HCT116 (cell line): Measurements from ENCODE around the gene KLF4. TPM values are rescaled to one million over a fixed set of nuclear protein-coding genes. Genes with fewer than 3 reads are reported as not detected.

Experiments used
- ATAC-seq: fragments of 200-7000 bp; cut with Tn5 transposase; 2 replicates; pipeline ENCODE4 v1.9.1; 2020; ENCODE audit warnings: mild to moderate bottlenecking, moderate library complexity
- BruUV-seq: library from RNA; stranded (reverse); fragments of 400-500 nt; replicated peaks from 2 replicates; lab custom pipeline; 2021; lab: Mats Ljungman, UMichigan
- CTCF ChIA-PET: fragments of 300-600 bp; sonication (Branson Sonifier 250); formaldehyde crosslinking; loops from one replicate; lab custom pipeline; 2021; ENCODE audit warnings: antibody characterized with exemption; lab: Charles Lee
- POLR2A ChIA-PET: fragments of 300-600, 350-600 bp; sonication (Branson Sonifier 250); formaldehyde crosslinking; loops from one replicate; lab custom pipeline; 2021; ENCODE audit warnings: antibody characterized with exemption; lab: Charles Lee
- RAD21 ChIA-PET, 2 experiments: fragments of 300-600 bp; sonication (Branson Sonifier 250); formaldehyde crosslinking; loops; one replicate each; lab custom pipeline; 2023; ENCODE audit warnings: low total read pairs in 2 of 2; ENCODE audit not compliant: uncharacterized antibody in 2 of 2, unreplicated experiment in 2 of 2, low non-redundant PET in 1 of 2; lab: Charles Lee
- DNase-seq: peaks from one replicate; pipeline ENCODE4 v3.0.0-alpha.2; 2010; ENCODE audit warnings: low read depth, low spot score
- H2AFZ ChIP-seq: fragments of 200-600 bp; shearing (Covaris generic), sonication (generic); 2 replicates; pipeline ENCODE4 v1.6.1; 2017; ENCODE audit warnings: low read depth, mixed run types, mixed read lengths, antibody characterized with exemption, low read length; ENCODE audit not compliant: poor library complexity, severe bottlenecking
- H3K27ac ChIP-seq: 2 replicates; pipeline ENCODE4 v1.5.1; 2012; ENCODE audit warnings: low read depth, low read length
- H3K27me3 ChIP-seq: fragments of 200-600 bp; sonication (generic); 2 replicates; pipeline ENCODE4 v1.6.1; 2016; ENCODE audit warnings: mixed run types, low read length, mixed read lengths; ENCODE audit not compliant: insufficient read depth
- H3K36me3 ChIP-seq, 2 experiments: fragments of 200-500 bp in 1 of 2; fragments of 200-600 bp in 1 of 2; sonication (Bioruptor generic) in 1 of 2; sonication (generic) in 1 of 2; 2 replicates each; pipeline versions ENCODE4 v1.5.1 to v1.6.1; 2014 to 2016; ENCODE audit warnings: low read length in 2 of 2, inconsistent platforms in 1 of 2, mixed read lengths in 1 of 2, mixed run types in 1 of 2; ENCODE audit not compliant: insufficient read depth in 2 of 2, control insufficient read depth in 1 of 2
- H3K4me1 ChIP-seq, 2 experiments: fragments of 200-600 bp in 1 of 2; sonication (generic) in 1 of 2; 2 replicates each; pipeline versions ENCODE4 v1.5.1 to v1.6.1; 2012 to 2017; ENCODE audit warnings: low read length in 2 of 2, inconsistent platforms in 1 of 2, mild to moderate bottlenecking in 1 of 2, mixed read lengths in 1 of 2, mixed run types in 1 of 2, moderate library complexity in 1 of 2; ENCODE audit not compliant: insufficient read depth in 2 of 2, control insufficient read depth in 1 of 2
- H3K4me2 ChIP-seq: fragments of 200-600 bp; sonication (generic); 2 replicates; pipeline ENCODE4 v1.6.1; 2017; ENCODE audit warnings: mixed run types, low read length, mixed read lengths
- H3K4me3 ChIP-seq, 2 experiments: fragments of 200-600 bp in 1 of 2; sonication (generic) in 1 of 2; replicated peaks in 1 of 2; 2 replicates each; pipeline ENCODE4 v1.5.1; 2011 to 2016; ENCODE audit warnings: low read length in 2 of 2, control low read depth in 1 of 2, low read depth in 1 of 2, mild to moderate bottlenecking in 1 of 2, mixed read lengths in 1 of 2, mixed run types in 1 of 2
- H3K79me2 ChIP-seq: fragments of 200-600 bp; sonication (generic); 2 replicates; pipeline ENCODE4 v1.6.1; 2017; ENCODE audit warnings: mild to moderate bottlenecking, mixed run types, low read length, moderate library complexity, mixed read lengths; ENCODE audit not compliant: insufficient read depth
- H3K9ac ChIP-seq: fragments of 200-600 bp; sonication (generic); 2 replicates; pipeline ENCODE4 v1.6.1; 2016; ENCODE audit warnings: low read length, mixed read lengths
- H3K9me2 ChIP-seq: fragments of 200-600 bp; sonication (generic), shearing (Covaris generic); 2 replicates; pipeline ENCODE4 v1.6.1; 2017; ENCODE audit warnings: mixed run types, mild to moderate bottlenecking, moderate library complexity; ENCODE audit not compliant: insufficient read depth
- H3K9me3 ChIP-seq, 2 experiments: fragments of 200-500 bp in 1 of 2; fragments of 200-600 bp in 1 of 2; sonication (Bioruptor generic) in 1 of 2; sonication (generic) in 1 of 2; 2 replicates each; pipeline ENCODE4 v1.6.1; 2014 to 2017; ENCODE audit warnings: low read length in 2 of 2, mixed read lengths in 2 of 2, inconsistent platforms in 1 of 2, low read depth in 1 of 2, mild to moderate bottlenecking in 1 of 2, mixed run types in 1 of 2, moderate library complexity in 1 of 2; ENCODE audit not compliant: control insufficient read depth in 1 of 2, insufficient read depth in 1 of 2
- H4K20me1 ChIP-seq: fragments of 200-600 bp; sonication (generic), shearing (Covaris generic); 2 replicates; pipeline ENCODE4 v1.6.1; 2017; ENCODE audit warnings: mixed run types, mild to moderate bottlenecking, moderate library complexity; ENCODE audit not compliant: insufficient read depth
- CBX3 ChIP-seq: IDR thresholded peaks from 2 replicates; pipeline ENCODE4 v1.6.1; 2012; ENCODE audit warnings: low read depth
- ELF1 ChIP-seq: IDR thresholded peaks from 2 replicates; pipeline ENCODE4 v1.6.1; 2012; ENCODE audit warnings: low read depth, borderline replicate concordance
- EZH2phosphoT487 ChIP-seq: fragments of 200-600 bp; IDR thresholded peaks from 2 replicates; pipeline ENCODE4 v1.6.1; 2018; ENCODE audit warnings: antibody characterized with exemption, borderline replicate concordance
- FOSL1 ChIP-seq: IDR thresholded peaks from 2 replicates; pipeline ENCODE4 v1.6.1; 2012; ENCODE audit warnings: low read depth
- JUND ChIP-seq: IDR thresholded peaks from 2 replicates; pipeline ENCODE4 v1.6.1; 2012
- MAX ChIP-seq: IDR thresholded peaks from 2 replicates; pipeline ENCODE4 v1.6.1; 2012
- TCF7L2 ChIP-seq: IDR thresholded peaks from 2 replicates; pipeline ENCODE4 v1.7.0; 2011; ENCODE audit warnings: borderline replicate concordance, inconsistent platforms; ENCODE audit not compliant: insufficient read depth, insufficient read length; ENCODE audit errors: extremely low read depth
- YY1 ChIP-seq: IDR thresholded peaks from 2 replicates; pipeline ENCODE4 v1.6.1; 2011; ENCODE audit warnings: low read length, low read depth, moderate library complexity, mild to moderate bottlenecking; ENCODE audit not compliant: insufficient replicate concordance; ENCODE audit errors: extremely low read depth
- ZFX ChIP-seq: fragments of 450-650 bp; IDR thresholded peaks from 2 replicates; pipeline ENCODE4 v1.6.1; 2017
- intact Hi-C: fragments of 100-400 bp; cut with micrococcal nuclease; formaldehyde crosslinking; loops from 2 replicates; pipeline ENCODE4 v1.10.0; 2022
- total RNA-seq: library from RNA; stranded (reverse); gene quantifications from one replicate; pipeline ENCODE4 v1.2.1, GENCODE V29; 2021; ENCODE audit not compliant: unreplicated experiment
- TF ChIP-seq, protein P1 (sequence below): IDR thresholded peaks from 2 replicates; pipeline ENCODE4 v1.6.1; 2012; ENCODE audit warnings: low read depth
- TF ChIP-seq, protein P2 (sequence below): IDR thresholded peaks from 2 replicates; pipeline ENCODE4 v1.6.1; 2011; ENCODE audit warnings: mild to moderate bottlenecking, low read length, moderate library complexity; ENCODE audit not compliant: insufficient replicate concordance; ENCODE audit errors: extremely low read depth
- TF ChIP-seq, protein P3 (sequence below), 3 experiments: fragments of 200-600 bp in 1 of 3; sonication (generic) in 1 of 3; IDR thresholded peaks in 2 of 3; conservative IDR thresholded peaks in 1 of 3; 2 replicates each; pipeline ENCODE4 v1.5.1; 2012 to 2017; ENCODE audit warnings: low read depth in 2 of 3, low read length in 2 of 3, antibody characterized with exemption in 1 of 3, borderline replicate concordance in 1 of 3, control low read depth in 1 of 3, mild to moderate bottlenecking in 1 of 3, mixed read lengths in 1 of 3, mixed run types in 1 of 3, moderate library complexity in 1 of 3; ENCODE audit not compliant: insufficient read depth in 1 of 3

The KLF4 gene
- total RNA-seq, 1 experiment from 2014 or later, result 92.8 TPM

GRCh38 chr9:107443786-107444185, 45.8 kb downstream of the KLF4 start (continued):
- TF ChIP-seq, protein P1, sequence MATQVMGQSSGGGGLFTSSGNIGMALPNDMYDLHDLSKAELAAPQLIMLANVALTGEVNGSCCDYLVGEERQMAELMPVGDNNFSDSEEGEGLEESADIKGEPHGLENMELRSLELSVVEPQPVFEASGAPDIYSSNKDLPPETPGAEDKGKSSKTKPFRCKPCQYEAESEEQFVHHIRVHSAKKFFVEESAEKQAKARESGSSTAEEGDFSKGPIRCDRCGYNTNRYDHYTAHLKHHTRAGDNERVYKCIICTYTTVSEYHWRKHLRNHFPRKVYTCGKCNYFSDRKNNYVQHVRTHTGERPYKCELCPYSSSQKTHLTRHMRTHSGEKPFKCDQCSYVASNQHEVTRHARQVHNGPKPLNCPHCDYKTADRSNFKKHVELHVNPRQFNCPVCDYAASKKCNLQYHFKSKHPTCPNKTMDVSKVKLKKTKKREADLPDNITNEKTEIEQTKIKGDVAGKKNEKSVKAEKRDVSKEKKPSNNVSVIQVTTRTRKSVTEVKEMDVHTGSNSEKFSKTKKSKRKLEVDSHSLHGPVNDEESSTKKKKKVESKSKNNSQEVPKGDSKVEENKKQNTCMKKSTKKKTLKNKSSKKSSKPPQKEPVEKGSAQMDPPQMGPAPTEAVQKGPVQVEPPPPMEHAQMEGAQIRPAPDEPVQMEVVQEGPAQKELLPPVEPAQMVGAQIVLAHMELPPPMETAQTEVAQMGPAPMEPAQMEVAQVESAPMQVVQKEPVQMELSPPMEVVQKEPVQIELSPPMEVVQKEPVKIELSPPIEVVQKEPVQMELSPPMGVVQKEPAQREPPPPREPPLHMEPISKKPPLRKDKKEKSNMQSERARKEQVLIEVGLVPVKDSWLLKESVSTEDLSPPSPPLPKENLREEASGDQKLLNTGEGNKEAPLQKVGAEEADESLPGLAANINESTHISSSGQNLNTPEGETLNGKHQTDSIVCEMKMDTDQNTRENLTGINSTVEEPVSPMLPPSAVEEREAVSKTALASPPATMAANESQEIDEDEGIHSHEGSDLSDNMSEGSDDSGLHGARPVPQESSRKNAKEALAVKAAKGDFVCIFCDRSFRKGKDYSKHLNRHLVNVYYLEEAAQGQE, result no peak
- TF ChIP-seq YY1, result no peak

GRCh38 chr9:107439991-107440456, 49.5 kb downstream of the KLF4 start:
- TF ChIP-seq, protein P2, sequence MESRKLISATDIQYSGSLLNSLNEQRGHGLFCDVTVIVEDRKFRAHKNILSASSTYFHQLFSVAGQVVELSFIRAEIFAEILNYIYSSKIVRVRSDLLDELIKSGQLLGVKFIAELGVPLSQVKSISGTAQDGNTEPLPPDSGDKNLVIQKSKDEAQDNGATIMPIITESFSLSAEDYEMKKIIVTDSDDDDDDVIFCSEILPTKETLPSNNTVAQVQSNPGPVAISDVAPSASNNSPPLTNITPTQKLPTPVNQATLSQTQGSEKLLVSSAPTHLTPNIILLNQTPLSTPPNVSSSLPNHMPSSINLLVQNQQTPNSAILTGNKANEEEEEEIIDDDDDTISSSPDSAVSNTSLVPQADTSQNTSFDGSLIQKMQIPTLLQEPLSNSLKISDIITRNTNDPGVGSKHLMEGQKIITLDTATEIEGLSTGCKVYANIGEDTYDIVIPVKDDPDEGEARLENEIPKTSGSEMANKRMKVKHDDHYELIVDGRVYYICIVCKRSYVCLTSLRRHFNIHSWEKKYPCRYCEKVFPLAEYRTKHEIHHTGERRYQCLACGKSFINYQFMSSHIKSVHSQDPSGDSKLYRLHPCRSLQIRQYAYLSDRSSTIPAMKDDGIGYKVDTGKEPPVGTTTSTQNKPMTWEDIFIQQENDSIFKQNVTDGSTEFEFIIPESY, result no peak
- no peak for TF ChIP-seq CBX3
- no peak for TF ChIP-seq TCF7L2
- TF ChIP-seq ELF1, result no peak
- TF ChIP-seq MAX, result no peak
- no peak for TF ChIP-seq FOSL1
- TF ChIP-seq, protein P3, sequence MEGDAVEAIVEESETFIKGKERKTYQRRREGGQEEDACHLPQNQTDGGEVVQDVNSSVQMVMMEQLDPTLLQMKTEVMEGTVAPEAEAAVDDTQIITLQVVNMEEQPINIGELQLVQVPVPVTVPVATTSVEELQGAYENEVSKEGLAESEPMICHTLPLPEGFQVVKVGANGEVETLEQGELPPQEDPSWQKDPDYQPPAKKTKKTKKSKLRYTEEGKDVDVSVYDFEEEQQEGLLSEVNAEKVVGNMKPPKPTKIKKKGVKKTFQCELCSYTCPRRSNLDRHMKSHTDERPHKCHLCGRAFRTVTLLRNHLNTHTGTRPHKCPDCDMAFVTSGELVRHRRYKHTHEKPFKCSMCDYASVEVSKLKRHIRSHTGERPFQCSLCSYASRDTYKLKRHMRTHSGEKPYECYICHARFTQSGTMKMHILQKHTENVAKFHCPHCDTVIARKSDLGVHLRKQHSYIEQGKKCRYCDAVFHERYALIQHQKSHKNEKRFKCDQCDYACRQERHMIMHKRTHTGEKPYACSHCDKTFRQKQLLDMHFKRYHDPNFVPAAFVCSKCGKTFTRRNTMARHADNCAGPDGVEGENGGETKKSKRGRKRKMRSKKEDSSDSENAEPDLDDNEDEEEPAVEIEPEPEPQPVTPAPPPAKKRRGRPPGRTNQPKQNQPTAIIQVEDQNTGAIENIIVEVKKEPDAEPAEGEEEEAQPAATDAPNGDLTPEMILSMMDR (IDR thresholded peaks at IDR 0.05 in 2 of 3, conservative IDR thresholded peaks at IDR 0.05 in 1 of 3; ENCODE audit: borderline replicate concordance in 1 of 3, insufficient read depth in 1 of 3, low read depth in 2 of 3, low read length in 2 of 3), result no peak
- TF ChIP-seq, protein P1, result no peak
- TF ChIP-seq ZFX, result no peak
- TF ChIP-seq JUND, result no peak
- no peak for TF ChIP-seq EZH2phosphoT487
- Histone ChIP-seq H3K36me3 (no peaks in the 10 kb centered on the region), H3K79me2 (no peaks in the 10 kb centered on the region), H3K27ac (no peak overlapping the region), H3K9me2 (no peaks in the 10 kb centered on the region), H3K9me3 (no peaks in the 10 kb centered on the region), H3K4me2 (no peak overlapping the region), H2AFZ (no peak overlapping the region), H3K4me1 (no peaks in the 10 kb centered on the region; a peak in 1 of 4 replicates), H3K9ac (no peak overlapping the region), H3K4me3 (no peak overlapping the region), H4K20me1 (no peaks in the 10 kb centered on the region), H3K27me3 (no peaks in the 10 kb centered on the region)
- CTCF ChIA-PET, result no interaction called here
- ATAC-seq, result no peak
- POLR2A ChIA-PET, result no interaction called here
- no TSS peak for BruUV-seq
- DNase-seq, result no peak
- intact Hi-C loops, result no loop called here
- RAD21 ChIA-PET, result no interaction called here
